Osteoblast (primary cell): ENCODE measurements around the gene HOXC11. TPM values are rescaled to one million over a fixed set of nuclear protein-coding genes. Genes with fewer than 3 reads are reported as not detected.
A peak's percentile ranks its signal among the peaks of the same experiment; 100 is the strongest.

Experiments used
- DNase-seq: peaks from one replicate; pipeline ENCODE4 v3.0.0; 2011; ENCODE audit warnings: low spot score, mixed read lengths; ENCODE audit not compliant: insufficient read length; ENCODE audit errors: missing footprints
- H2AFZ ChIP-seq: 2 replicates; pipeline ENCODE4 v1.6.0; 2011; ENCODE audit warnings: mild to moderate bottlenecking, low read length
- H3K27ac ChIP-seq: 2 replicates; pipeline ENCODE4 v1.5.1; 2011; ENCODE audit warnings: mild to moderate bottlenecking, low read depth, low read length, moderate library complexity
- H3K27me3 ChIP-seq: 2 replicates; pipeline ENCODE4 v1.6.0; 2012; ENCODE audit warnings: mild to moderate bottlenecking, control low read depth, inconsistent platforms, low read length, moderate library complexity; ENCODE audit not compliant: insufficient read depth
- H3K36me3 ChIP-seq: 2 replicates; pipeline ENCODE4 v1.5.1; 2011; ENCODE audit warnings: mild to moderate bottlenecking, low read length, control low read depth, moderate library complexity; ENCODE audit not compliant: insufficient read depth
- H3K4me1 ChIP-seq: 2 replicates; pipeline ENCODE4 v1.5.1; 2011; ENCODE audit warnings: mild to moderate bottlenecking, low read length, control low read depth, moderate library complexity; ENCODE audit not compliant: insufficient read depth
- H3K4me2 ChIP-seq: 2 replicates; pipeline ENCODE4 v1.6.0; 2011; ENCODE audit warnings: mild to moderate bottlenecking, low read length; ENCODE audit not compliant: insufficient read depth
- H3K4me3 ChIP-seq: fragments of 200-600 bp; sonication (generic); 3 replicates; pipeline ENCODE4 v1.5.1; 2012; ENCODE audit warnings: mild to moderate bottlenecking, low read length, inconsistent platforms; ENCODE audit not compliant: insufficient read depth
- H3K79me2 ChIP-seq: 2 replicates; pipeline ENCODE4 v1.6.0; 2012; ENCODE audit warnings: mild to moderate bottlenecking, low read length, control low read depth, inconsistent platforms; ENCODE audit not compliant: insufficient read depth
- H3K9me3 ChIP-seq: 2 replicates; pipeline ENCODE4 v1.5.1; 2011; ENCODE audit warnings: low read depth, low read length, control low read depth
- H4K20me1 ChIP-seq: 2 replicates; pipeline ENCODE4 v1.6.0; 2012; ENCODE audit warnings: mild to moderate bottlenecking, low read length, control low read depth; ENCODE audit not compliant: insufficient read depth
- total RNA-seq: library from RNA; depleted of rRNA; stranded (reverse); fragments of >200 nt; gene quantifications from 2 replicates; pipeline ENCODE4 v1.2.3, GENCODE V29; 2012
- TF ChIP-seq, protein P1 (sequence below): IDR thresholded peaks from 2 replicates; pipeline ENCODE4 v1.5.1; 2011; ENCODE audit warnings: mild to moderate bottlenecking, low read depth, low read length, moderate library complexity; ENCODE audit errors: extremely low read depth

Gene HOXC11
- total RNA-seq, 1 donor, result 1.1 TPM

DNA sequence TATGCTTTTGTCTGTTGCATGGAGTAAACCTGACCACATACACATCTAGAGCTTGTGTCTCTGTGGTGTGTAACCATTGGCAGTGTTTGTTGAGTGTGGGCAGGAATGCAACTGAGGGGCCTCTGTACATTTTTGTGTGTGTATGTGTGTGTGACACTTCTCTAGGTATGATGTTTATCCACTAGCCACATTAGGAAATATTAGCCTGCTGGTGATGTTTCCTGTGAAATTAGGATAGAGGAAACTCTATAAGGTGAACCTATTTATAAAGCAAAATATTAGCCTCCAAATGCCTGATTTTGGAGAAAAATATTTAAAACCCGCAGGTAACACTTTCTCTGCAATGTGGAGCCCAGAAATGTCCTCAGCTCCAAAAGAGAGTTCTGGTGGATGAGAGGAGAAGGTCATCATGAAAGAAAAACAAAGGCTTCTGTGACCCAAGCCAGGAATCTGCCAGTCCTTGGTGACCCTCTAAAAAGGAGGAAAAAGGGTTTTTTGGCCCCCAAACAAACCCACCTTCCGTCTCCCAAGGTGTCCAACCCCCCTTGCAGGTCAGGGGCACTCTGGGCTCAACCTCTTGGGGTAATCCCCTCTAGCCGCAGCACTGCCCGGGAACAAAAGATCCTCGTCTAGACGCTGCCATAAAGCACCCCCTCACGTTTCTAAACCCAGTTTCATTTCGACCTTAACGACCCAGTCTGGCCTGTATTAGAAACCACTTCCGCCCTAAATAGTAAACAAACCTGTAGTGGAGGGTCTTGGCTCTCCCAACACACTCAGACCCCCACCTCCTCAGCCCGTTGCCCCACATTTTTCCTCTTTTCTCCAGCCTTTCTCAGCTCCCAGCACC, 4.9 kb downstream of the HOXC11 start:
- TF ChIP-seq, protein P1, sequence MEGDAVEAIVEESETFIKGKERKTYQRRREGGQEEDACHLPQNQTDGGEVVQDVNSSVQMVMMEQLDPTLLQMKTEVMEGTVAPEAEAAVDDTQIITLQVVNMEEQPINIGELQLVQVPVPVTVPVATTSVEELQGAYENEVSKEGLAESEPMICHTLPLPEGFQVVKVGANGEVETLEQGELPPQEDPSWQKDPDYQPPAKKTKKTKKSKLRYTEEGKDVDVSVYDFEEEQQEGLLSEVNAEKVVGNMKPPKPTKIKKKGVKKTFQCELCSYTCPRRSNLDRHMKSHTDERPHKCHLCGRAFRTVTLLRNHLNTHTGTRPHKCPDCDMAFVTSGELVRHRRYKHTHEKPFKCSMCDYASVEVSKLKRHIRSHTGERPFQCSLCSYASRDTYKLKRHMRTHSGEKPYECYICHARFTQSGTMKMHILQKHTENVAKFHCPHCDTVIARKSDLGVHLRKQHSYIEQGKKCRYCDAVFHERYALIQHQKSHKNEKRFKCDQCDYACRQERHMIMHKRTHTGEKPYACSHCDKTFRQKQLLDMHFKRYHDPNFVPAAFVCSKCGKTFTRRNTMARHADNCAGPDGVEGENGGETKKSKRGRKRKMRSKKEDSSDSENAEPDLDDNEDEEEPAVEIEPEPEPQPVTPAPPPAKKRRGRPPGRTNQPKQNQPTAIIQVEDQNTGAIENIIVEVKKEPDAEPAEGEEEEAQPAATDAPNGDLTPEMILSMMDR, result no peak
- no peaks in the 10 kb centered on the region for H3K9me3 ChIP-seq
- no peak for DNase-seq
- no peaks in the 10 kb centered on the region for H3K27me3 ChIP-seq
- no peaks in the 10 kb centered on the region for H3K79me2 ChIP-seq
- H3K4me1 ChIP-seq, result peaks cover 3% of the 10 kb centered on the region
- H3K4me2 ChIP-seq, result peak overlapping the region; percentile 41
- H3K36me3 ChIP-seq, result no peaks in the 10 kb centered on the region
- H4K20me1 ChIP-seq, result no peaks in the 10 kb centered on the region
- no peak overlapping the region for H3K4me3 ChIP-seq
- H3K27ac ChIP-seq, result no peak overlapping the region
- no peak overlapping the region for H2AFZ ChIP-seq

DNA sequence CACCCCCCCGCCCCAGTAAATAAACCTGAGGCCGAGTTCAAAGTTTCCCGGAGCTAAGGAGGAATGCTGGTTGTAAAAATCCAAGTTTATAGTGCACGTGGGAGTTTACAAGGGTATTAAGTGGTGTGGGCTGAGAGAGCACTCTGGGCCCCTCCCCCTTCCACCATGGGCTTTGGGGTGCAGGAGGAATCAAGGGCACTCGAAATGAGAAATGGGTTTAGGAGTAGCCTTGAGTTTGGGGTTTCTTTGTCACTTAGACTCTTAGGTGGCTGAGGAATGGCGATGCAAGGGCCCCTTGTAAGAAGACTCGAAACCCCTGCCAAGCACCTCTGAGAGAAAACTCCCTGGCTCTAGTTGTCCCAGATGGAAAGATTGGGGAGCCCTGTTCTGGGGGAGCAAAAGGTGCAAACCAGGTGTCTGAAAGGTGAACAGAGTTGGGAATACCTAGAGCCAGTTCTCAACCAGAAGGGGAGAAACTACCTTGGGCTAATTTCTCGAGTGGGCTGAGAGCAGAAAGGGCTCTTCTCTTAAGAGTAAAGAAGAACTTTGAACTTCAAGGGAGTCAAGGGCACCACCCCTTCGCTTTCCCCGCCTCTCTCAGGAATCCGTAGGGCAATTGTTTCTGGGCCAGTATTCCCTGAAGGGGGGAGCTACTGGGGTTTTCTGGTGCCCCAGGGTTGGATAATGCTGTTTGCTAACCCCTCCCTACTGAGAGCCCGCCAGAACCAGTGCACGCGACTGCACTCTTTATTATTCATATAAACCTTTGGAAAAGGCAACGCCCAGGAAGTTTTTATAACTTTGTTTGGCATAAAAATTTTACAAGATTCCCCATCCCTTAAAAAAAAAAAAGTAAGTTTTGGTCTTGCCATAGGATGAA, 5.8 kb downstream of the HOXC11 start:
- no peak overlapping the region for H3K4me3 ChIP-seq
- H3K9me3 ChIP-seq, result no peaks in the 10 kb centered on the region
- H3K27me3 ChIP-seq, result no peaks in the 10 kb centered on the region
- H4K20me1 ChIP-seq, result no peaks in the 10 kb centered on the region
- TF ChIP-seq, protein P1, result no peak
- H2AFZ ChIP-seq, result no peak overlapping the region
- no peaks in the 10 kb centered on the region for H3K79me2 ChIP-seq
- no peaks in the 10 kb centered on the region for H3K4me1 ChIP-seq
- DNase-seq, result no peak
- no peak overlapping the region for H3K27ac ChIP-seq
- no peak overlapping the region for H3K4me2 ChIP-seq
- H3K36me3 ChIP-seq, result no peaks in the 10 kb centered on the region

DNA sequence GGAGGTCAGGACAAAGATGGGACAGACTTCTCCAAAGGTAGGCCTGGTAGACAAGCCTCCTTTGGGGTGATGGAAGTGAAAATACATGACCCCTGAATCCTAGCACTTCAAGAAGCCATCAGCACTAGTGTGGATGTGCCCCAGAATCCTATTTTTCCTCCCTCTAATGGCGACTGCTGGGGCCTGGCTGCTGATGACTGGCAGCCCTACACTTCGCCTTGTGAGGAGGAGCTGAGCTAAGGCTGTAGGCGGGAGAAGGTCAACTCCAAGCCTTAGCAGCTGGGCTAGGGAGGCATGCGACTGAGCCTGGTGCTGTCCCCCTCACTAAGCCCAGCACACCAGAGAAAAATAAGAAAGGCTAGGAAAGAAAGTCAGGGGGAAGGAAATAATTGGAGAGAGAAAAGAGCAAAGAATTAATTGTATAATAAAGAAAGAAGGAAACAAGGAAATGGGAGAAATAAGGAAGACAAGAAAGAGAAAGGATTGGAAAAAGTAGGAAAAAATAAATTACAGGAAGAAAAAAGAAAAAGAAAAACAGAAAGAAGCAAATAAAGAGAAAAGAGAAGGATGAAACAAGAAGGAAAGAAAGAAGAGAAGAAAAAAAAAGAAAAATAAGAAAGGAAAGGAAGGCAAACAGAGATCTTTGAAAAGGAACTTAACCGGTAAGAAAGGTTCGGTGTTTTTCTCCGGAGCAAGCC, 7.3 kb downstream of the HOXC11 start:
- H3K36me3 ChIP-seq, result no peaks in the 10 kb centered on the region
- no peaks in the 10 kb centered on the region for H4K20me1 ChIP-seq
- H2AFZ ChIP-seq, result no peak overlapping the region
- H3K27ac ChIP-seq, result no peak overlapping the region
- no peak for DNase-seq
- peaks cover 3% of the 10 kb centered on the region for H3K79me2 ChIP-seq
- no peaks in the 10 kb centered on the region for H3K27me3 ChIP-seq
- no peak overlapping the region for H3K4me3 ChIP-seq
- no peak overlapping the region for H3K4me2 ChIP-seq
- peaks cover 2% of the 10 kb centered on the region for H3K4me1 ChIP-seq
- TF ChIP-seq, protein P1, result no peak
- no peaks in the 10 kb centered on the region for H3K9me3 ChIP-seq
